Activated T-cell treated with anti-CD3 and anti-CD28 coated beads, Interleukin-2, amount 50 U/mL, for 72 hours (primary cell): Measurements from ENCODE around the gene KCNC4. TPM values are rescaled to one million over a fixed set of nuclear protein-coding genes. Genes with fewer than 3 reads are reported as not detected.
A peak's percentile ranks its signal among the peaks of the same experiment; 100 is the strongest.

Experiments used
- ATAC-seq, 2 donors: fragments of 150-1000 bp; cut with Tn5 transposase; replicated peaks in 1 of 2; 2 replicates each; pipeline ENCODE4 v1.10.0; 2021; ENCODE audit warnings: moderate library complexity in 2 of 2, mild to moderate bottlenecking in 1 of 2
- DNase-seq, 2 donors: peaks; one replicate each; pipeline ENCODE4 v3.0.0; 2021 to 2022; ENCODE audit warnings: mixed read lengths in 1 of 2
- H3K27ac Mint-ChIP-seq: one replicate; pipeline ENCODE4 v1.8.0; 2022; ENCODE audit warnings: mild to moderate bottlenecking, moderate library complexity, mixed read lengths
- H3K27me3 Mint-ChIP-seq: one replicate; pipeline ENCODE4 v1.8.0; 2022; ENCODE audit warnings: low read depth, mixed read lengths
- H3K36me3 Mint-ChIP-seq, 2 donors: one replicate each; pipeline ENCODE4 v1.8.0; 2022; ENCODE audit warnings: mixed read lengths in 2 of 2, mild to moderate bottlenecking in 1 of 2; ENCODE audit not compliant: insufficient read depth in 2 of 2
- H3K4me1 Mint-ChIP-seq: one replicate; pipeline ENCODE4 v1.8.0; 2022; ENCODE audit warnings: low read depth, mixed read lengths
- H3K4me3 Mint-ChIP-seq, 2 donors: one replicate each; pipeline ENCODE4 v1.8.0; 2022; ENCODE audit warnings: mild to moderate bottlenecking in 2 of 2, mixed read lengths in 2 of 2, moderate library complexity in 2 of 2
- H3K9me3 Mint-ChIP-seq, 2 donors: one replicate each; pipeline ENCODE4 v1.8.0; 2022; ENCODE audit warnings: mixed read lengths in 2 of 2
- total RNA-seq, 2 donors: library from RNA; stranded (reverse); gene quantifications; one replicate each; pipeline ENCODE4 v1.2.3, GENCODE V29; 2022

Gene KCNC4
- total RNA-seq, 2 donors from 2014 or later, result 19.8 to 28.9 TPM

DNA sequence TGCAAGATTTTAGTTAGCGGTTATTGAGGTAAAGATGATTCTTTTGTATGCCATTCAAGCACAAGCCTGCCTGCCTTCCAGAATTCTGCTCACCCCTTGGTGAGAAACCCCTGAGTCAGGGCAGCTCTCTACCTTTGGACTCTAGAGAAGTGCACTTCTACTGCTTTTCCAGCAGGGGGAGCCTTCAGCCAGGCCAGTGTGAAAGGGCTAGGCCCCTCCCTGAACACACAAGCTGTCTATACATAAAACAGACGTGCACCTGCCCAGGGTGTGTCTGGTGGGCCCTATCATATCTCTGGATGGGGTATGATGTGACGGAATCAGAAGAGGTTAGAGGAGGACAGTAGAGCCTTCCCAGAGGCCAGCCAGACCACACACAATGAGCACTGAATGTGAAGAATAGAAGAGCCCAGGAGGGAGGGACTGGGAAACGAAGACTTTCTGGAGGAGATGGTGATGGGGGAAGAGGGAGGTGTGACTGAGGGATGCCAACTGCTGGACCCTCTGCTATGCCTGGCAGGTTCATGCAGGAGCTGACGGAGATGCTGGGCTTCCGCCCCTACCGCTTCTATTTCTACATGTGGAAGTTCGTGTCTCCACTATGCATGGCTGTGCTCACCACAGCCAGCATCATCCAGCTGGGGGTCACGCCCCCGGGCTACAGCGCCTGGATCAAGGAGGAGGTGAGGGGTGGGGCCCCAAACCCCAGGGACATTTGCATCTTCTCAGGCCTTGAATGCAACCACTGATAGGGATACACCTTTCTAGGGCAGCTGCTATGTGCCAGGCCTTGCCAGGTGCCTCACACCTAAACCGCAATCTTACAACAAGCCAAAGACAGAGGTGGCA is 13.0 kb upstream of the KCNC4 start:
- no peaks in the 10 kb centered on the region for H3K27me3 Mint-ChIP-seq
- H3K36me3 Mint-ChIP-seq, result no peaks in the 10 kb centered on the region
- H3K4me3 Mint-ChIP-seq, result no peak overlapping the region
- no peak overlapping the region for H3K27ac Mint-ChIP-seq
- H3K9me3 Mint-ChIP-seq, result no peaks in the 10 kb centered on the region
- ATAC-seq (peak; percentile 85 to 86), DNase-seq (peak; percentile 58 to 67)
- H3K4me1 Mint-ChIP-seq, result no peaks in the 10 kb centered on the region

DNA sequence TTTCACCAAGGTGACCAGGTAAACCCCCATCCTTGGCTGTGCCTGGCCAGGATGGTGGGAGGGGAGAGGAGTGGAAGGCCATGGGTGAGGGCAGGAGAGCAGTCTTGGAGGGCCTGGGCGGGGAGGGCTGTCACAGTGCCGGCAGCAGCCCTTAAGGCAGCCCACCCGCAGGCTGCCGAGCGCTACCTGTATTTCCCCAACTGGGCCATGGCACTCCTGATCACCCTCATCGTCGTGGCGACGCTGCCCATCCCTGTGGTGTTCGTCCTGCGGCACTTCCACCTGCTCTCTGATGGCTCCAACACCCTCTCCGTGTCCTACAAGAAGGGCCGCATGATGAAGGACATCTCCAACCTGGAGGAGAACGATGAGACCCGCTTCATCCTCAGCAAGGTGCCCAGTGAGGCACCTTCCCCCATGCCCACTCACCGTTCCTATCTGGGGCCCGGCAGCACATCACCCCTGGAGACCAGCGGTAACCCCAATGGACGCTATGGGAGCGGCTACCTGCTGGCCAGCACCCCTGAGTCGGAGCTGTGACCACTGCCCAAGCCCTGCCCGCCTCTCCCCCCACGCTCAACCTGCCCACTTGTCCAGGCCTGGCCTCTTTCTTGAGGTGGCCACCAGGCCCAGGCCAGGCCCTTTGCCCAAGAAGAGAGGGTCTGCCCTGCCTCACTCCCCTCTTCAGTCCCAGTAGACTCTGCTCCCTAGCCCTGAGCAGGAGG is 12.0 kb upstream of the KCNC4 start:
- Mint-ChIP-seq H3K27ac (no peak overlapping the region), H3K36me3 (no peaks in the 10 kb centered on the region), H3K27me3 (no peaks in the 10 kb centered on the region), H3K9me3 (no peaks in the 10 kb centered on the region), H3K4me3 (no peak overlapping the region), H3K4me1 (peaks cover 5% of the 10 kb centered on the region)
- DNase-seq (no peak), ATAC-seq (no peak)

- DNase-seq (no peak), ATAC-seq (no peak)
- no peaks in the 10 kb centered on the region for H3K27me3 Mint-ChIP-seq
- no peaks in the 10 kb centered on the region for H3K36me3 Mint-ChIP-seq
- no peak overlapping the region for H3K27ac Mint-ChIP-seq
- no peak overlapping the region for H3K4me3 Mint-ChIP-seq
- peaks cover 11% of the 10 kb centered on the region for H3K4me1 Mint-ChIP-seq
- H3K9me3 Mint-ChIP-seq, result no peaks in the 10 kb centered on the region
Observed at GRCh38 chr1:110198746-110199145, 11.4 kb upstream of the KCNC4 start.

- H3K9me3 Mint-ChIP-seq, result no peaks in the 10 kb centered on the region
- H3K36me3 Mint-ChIP-seq, result no peaks in the 10 kb centered on the region
- peak overlapping the region; percentile 55 for H3K27ac Mint-ChIP-seq
- DNase-seq (no peak), ATAC-seq (no peak)
- H3K27me3 Mint-ChIP-seq, result no peaks in the 10 kb centered on the region
- H3K4me1 Mint-ChIP-seq, result peaks cover 19% of the 10 kb centered on the region
- H3K4me3 Mint-ChIP-seq, result no peak overlapping the region
Observed at GRCh38 chr1:110200190-110200589, 9.9 kb upstream of the KCNC4 start.

DNA sequence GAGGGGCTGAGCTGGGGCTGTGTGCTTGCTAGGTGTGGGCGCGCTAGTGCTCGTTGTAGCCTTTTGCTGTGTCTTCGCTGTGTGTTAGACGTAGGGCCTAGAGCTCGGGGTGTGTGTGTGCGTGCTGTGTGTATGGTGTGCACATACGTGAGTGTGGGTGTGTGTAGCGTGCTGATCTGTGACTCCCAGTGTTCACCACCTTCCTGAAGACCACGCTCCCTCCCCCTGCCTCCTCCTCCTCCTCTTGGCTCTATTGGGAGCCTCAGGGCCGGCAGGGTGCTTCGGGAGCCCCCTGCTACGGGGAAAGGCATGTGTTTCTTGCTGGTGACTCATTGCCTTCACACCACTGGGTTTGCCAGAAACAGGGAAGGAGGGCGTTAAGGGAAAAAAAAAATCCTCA is 9.4 kb upstream of the KCNC4 start:
- no peak overlapping the region for H3K4me3 Mint-ChIP-seq
- H3K36me3 Mint-ChIP-seq, result no peaks in the 10 kb centered on the region
- peaks cover 19% of the 10 kb centered on the region for H3K4me1 Mint-ChIP-seq
- H3K9me3 Mint-ChIP-seq, result no peaks in the 10 kb centered on the region
- no peak overlapping the region for H3K27ac Mint-ChIP-seq
- ATAC-seq (no peak), DNase-seq (no peak)
- H3K27me3 Mint-ChIP-seq, result no peaks in the 10 kb centered on the region

- Mint-ChIP-seq H3K4me1 (peaks cover 19% of the 10 kb centered on the region), H3K36me3 (no peaks in the 10 kb centered on the region), H3K4me3 (no peak overlapping the region), H3K27ac (no peak overlapping the region), H3K27me3 (no peaks in the 10 kb centered on the region), H3K9me3 (no peaks in the 10 kb centered on the region)
- DNase-seq, result no peak
- no peak for ATAC-seq
Observed at GRCh38 chr1:110201157-110201825, 8.8 kb upstream of the KCNC4 start.

DNA sequence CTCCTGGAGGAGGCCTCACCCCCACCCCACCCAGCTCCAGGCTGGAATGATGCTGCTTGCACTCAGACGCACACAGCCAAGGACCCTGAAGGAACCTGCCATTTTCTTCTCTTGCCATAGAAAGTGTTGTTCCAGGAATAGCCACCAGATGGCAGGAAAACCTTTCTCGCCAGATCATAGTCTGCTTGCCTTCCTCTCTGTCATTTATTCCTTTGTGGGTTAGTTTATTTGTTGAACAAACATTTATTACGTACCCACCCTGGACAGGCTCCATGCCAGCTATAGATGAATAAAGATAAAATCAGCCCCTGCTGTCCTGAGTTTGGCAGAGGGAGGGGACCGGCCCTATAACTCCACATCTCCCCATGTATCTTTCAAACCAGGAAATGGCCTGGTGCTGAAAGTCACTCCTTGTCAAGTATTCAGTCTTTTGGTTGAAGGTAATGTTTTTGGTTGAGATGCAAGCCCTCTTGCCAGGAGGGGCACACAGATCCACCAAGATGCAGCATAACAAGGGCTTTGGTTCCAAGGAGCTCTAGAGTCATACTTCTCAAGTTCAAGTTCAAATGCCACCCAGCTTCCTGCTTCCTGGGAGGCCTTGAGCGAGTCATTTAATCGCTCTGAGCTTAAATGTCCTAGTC is 7.0 kb upstream of the KCNC4 start:
- peaks cover 26% of the 10 kb centered on the region for H3K4me1 Mint-ChIP-seq
- H3K27ac Mint-ChIP-seq, result peak overlapping the region; percentile 80
- ATAC-seq, result peak; percentile 61 to 70
- H3K4me3 Mint-ChIP-seq, result peak overlapping the region in 1 of 2 donors; percentile 49
- no peaks in the 10 kb centered on the region for H3K36me3 Mint-ChIP-seq
- H3K9me3 Mint-ChIP-seq, result no peaks in the 10 kb centered on the region
- DNase-seq, result peak; percentile 77 to 83
- H3K27me3 Mint-ChIP-seq, result no peaks in the 10 kb centered on the region

DNA sequence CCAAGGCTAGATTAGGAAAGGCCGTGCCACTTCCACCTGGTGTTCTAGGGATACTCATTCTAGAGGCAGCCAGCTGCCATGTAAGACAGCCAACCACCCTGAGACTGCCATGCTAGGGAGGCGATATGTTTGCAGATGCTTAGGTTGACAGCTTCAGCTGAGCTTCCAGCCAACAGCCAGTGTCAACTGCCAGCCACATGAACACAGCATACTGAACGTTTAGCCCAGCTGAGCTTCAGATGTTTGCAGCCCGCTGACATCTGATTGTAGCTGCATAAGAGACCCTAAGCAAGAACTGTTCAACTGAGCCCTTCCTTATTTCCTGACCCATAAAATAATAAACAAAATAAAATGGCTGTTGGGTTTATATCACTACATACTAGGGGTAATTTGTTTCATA is 5.0 kb upstream of the KCNC4 start:
- Mint-ChIP-seq H3K9me3 (no peaks in the 10 kb centered on the region), H3K27ac (no peak overlapping the region), H3K36me3 (no peaks in the 10 kb centered on the region), H3K27me3 (no peaks in the 10 kb centered on the region), H3K4me1 (peaks cover 42% of the 10 kb centered on the region), H3K4me3 (no peak overlapping the region)
- ATAC-seq (no peak), DNase-seq (no peak)

DNA sequence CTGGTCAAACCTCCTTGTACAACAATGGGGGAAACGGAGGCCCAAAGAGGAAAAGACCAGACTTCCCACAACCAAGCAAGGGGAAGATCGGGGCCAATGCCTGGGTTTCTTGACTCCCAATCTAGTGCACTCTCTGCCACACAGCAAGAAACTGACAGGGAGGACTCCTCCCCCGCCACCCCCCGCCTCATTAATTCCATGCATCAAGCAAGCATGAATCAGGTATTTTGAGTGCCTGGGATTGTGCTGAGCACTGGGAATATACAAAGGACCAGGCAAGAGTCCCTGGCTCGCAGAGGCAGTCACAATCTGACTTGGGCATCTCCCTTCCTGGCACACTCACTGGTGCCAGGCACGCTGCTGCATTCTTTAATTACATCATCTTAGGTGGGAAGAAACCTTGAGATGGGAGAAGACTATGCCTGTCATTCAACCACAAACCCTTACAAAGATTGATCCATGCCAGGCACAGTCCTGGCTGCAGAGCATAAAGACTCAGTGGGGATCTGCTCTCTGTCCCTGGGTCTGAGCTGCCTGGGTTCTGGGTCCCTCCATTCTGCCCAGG is 4.4 kb upstream of the KCNC4 start:
- H3K4me1 Mint-ChIP-seq, result peaks cover 42% of the 10 kb centered on the region
- no peaks in the 10 kb centered on the region for H3K27me3 Mint-ChIP-seq
- ATAC-seq (no peak), DNase-seq (no peak)
- H3K4me3 Mint-ChIP-seq, result no peak overlapping the region
- H3K27ac Mint-ChIP-seq, result no peak overlapping the region
- no peaks in the 10 kb centered on the region for H3K9me3 Mint-ChIP-seq
- no peaks in the 10 kb centered on the region for H3K36me3 Mint-ChIP-seq

DNA sequence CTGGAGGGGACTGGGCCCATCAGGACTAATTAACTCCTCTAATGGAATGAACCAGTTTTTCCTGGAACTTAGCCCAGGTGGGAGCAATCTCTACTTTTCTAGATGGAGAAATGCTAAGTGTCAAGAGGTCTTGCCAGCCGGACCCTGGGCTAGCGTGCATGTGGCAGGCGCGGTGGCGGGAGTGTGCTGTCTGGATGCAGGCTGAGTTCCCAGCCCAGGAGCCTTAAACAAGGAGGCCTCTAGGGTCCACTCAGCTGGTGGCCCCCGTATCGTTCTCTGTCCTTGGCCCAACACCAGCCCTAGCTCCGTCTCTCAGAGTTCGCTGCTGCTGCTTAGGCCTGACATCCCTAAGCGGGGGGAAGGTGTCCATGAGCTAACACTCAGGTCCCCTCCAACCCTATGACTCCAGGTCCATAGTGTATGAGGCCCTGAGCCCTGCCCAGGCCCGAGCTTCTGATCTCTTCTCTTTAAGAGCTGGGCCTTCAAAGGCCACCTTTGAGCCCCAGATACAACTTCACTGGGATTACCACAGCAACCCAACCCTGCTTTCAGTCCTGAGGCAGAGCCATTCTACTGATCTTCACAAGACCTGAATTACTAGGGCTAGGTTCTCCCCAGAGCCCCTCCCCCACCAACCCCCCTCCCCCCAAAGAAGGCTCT is 3.7 kb upstream of the KCNC4 start:
- no peaks in the 10 kb centered on the region for H3K9me3 Mint-ChIP-seq
- H3K36me3 Mint-ChIP-seq, result peaks cover 0 to 2% of the 10 kb centered on the region in 2 donors
- no peak overlapping the region for H3K4me3 Mint-ChIP-seq
- peaks cover 42% of the 10 kb centered on the region for H3K4me1 Mint-ChIP-seq
- no peak overlapping the region for H3K27ac Mint-ChIP-seq
- no peak for DNase-seq
- ATAC-seq, result no peak
- no peaks in the 10 kb centered on the region for H3K27me3 Mint-ChIP-seq

- peaks cover 4% of the 10 kb centered on the region in 2 donors for H3K36me3 Mint-ChIP-seq
- peaks cover 48% of the 10 kb centered on the region for H3K4me1 Mint-ChIP-seq
- no peak overlapping the region for H3K27ac Mint-ChIP-seq
- H3K9me3 Mint-ChIP-seq, result no peaks in the 10 kb centered on the region
- ATAC-seq (peak; percentile 22 to 23), DNase-seq (peak; percentile 83 to 84)
- H3K4me3 Mint-ChIP-seq, result no peak overlapping the region
- H3K27me3 Mint-ChIP-seq, result no peaks in the 10 kb centered on the region
Observed at GRCh38 chr1:110207831-110208230, 2.3 kb upstream of the KCNC4 start.

DNA sequence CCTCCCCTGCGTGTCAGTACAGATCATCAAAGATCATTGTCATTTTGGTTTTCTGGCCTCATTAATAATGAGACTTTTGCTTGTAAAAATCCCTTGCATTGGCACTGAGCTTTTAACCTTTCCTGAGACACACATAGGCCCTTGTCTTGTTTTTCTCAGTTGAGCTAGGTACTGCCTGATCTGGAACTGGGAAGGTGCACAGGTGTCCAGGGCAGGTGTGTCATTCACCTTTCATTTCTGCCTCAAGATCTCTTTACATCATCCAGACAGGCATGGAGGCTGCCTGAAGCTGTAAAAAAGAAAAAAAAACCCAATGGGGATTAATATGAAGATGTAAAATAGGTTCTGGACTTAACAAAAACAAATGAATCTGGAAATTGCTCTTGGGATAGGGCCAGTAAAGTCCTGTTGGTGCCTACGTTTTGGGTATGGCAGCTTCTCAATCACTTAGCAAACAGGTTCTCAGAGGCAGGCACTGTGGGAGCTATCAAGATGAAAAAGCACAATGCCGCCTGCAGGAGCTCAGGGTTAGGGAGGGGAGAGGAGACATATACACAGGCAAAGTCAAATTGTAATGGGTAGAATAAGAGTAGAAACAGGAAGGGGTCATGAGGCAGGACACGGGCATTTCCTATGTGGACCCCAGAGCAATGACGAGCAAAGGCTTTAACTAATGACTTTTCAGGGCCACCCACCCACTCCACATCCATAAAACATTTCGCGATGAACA is 1.0 kb upstream of the KCNC4 start:
- DNase-seq, result no peak
- H3K4me1 Mint-ChIP-seq, result peaks cover 48% of the 10 kb centered on the region
- no peak for ATAC-seq

More for the DNA sequence above, 1.0 kb upstream of the KCNC4 start:
- peaks cover 5% of the 10 kb centered on the region for H3K27me3 Mint-ChIP-seq
- peak overlapping the region; percentile 26 for H3K27ac Mint-ChIP-seq
- no peaks in the 10 kb centered on the region for H3K9me3 Mint-ChIP-seq
- peak overlapping the region; percentile 72 to 88 for H3K4me3 Mint-ChIP-seq
- H3K36me3 Mint-ChIP-seq, result peaks cover 6 to 7% of the 10 kb centered on the region in 2 donors
